ENCODE results near the gene ZDHHC14. TPM values are rescaled to one million over a fixed set of nuclear protein-coding genes. Genes with fewer than 3 reads are reported as not detected.

ZDHHC14 gene
- polyA plus RNA-seq, 2 of the 4 experiments (the other 2 are of a cell fraction): 2.2 to 2.8 TPM

GRCh38 chr6:157428427-157429202, 47.6 kb downstream of the ZDHHC14 start:
- peak overlapping the region; percentile 42; the same call in 2 of the 3 replicates for H3K4me2 ChIP-seq
- H3K27ac ChIP-seq: no peak overlapping the region

GRCh38 chr6:157429248-157429647, 48.3 kb downstream of the ZDHHC14 start:
- DNase-seq (ENCODE audit: low read depth in 1 of 2, low spot score in 1 of 2): no peak
- CTCF ChIA-PET: no interaction called here
- Histone ChIP-seq H3K27ac (no peak overlapping the region), H3K9me3 (no peaks in the 10 kb centered on the region), H3K4me1 (peaks cover 12% of the 10 kb centered on the region; the same call in 1 of the 3 replicates), H3K4me2 (0 out of 3 replicates have a peak overlapping the region, but pooled peaks have one; percentile 42), H3K4me3 (no peak overlapping the region)
- ATAC-seq: no peak
- WGBS (ENCODE audit: missing lambda C conversion rate): 52% methylated on average over 1 of the region's 1 CpG
- TF ChIP-seq MAX (IDR thresholded peaks at IDR 0.05) (no peak), MAZ (IDR thresholded peaks at IDR 0.05; ENCODE audit: borderline replicate concordance, low read depth, low read length) (no peak), FOSL2 (IDR thresholded peaks at IDR 0.05) (no peak), FOSL2 (CRISPR knock-in tag; IDR thresholded peaks at IDR 0.05) (no peak), ELK1 (IDR thresholded peaks at IDR 0.05; ENCODE audit: low read depth, low read length) (no peak), SMC3 (IDR thresholded peaks at IDR 0.05) (no peak), CTCF (IDR thresholded peaks at IDR 0.05) (no peak), ATOH8 (CRISPR knock-in tag; IDR thresholded peaks at IDR 0.05; ENCODE audit: low read depth) (no peak), REST (IDR thresholded peaks at IDR 0.05) (no peak), RFX5 (IDR thresholded peaks at IDR 0.05) (no peak), FOXS1 (CRISPR knock-in tag; IDR thresholded peaks at IDR 0.05) (no peak), ESRRA (IDR thresholded peaks at IDR 0.05; ENCODE audit: borderline replicate concordance, low read length) (no peak), BCL3 (IDR thresholded peaks at IDR 0.05) (no peak)
- POLR2A ChIA-PET: no interaction called here
- FAIRE-seq: no peak

More at GRCh38 chr6:157428427-157429202, 47.6 kb downstream of the ZDHHC14 start:
- DNase-seq (ENCODE audit: low read depth in 1 of 2, low spot score in 1 of 2) (peak; percentile 16 to 18), FAIRE-seq (no peak), ATAC-seq (peak; percentile 43 to 50; a peak in 2 of 6 replicates)
- WGBS (ENCODE audit: missing lambda C conversion rate): 52% methylated on average over 17 of the region's 21 CpGs
- ChIA-PET POLR2A (no interaction called here), CTCF (interaction anchor here (0.7 kb wide), 1 partner anchor 16 kb away, joined by 3 read pairs; no protein-coding TSS in a partner anchor)
- Histone ChIP-seq H3K4me1 (peaks cover 12% of the 10 kb centered on the region; the same call in 1 of the 3 replicates), H3K4me3 (no peak overlapping the region), H3K9me3 (no peaks in the 10 kb centered on the region)
- TF ChIP-seq JUNB (IDR thresholded peaks at IDR 0.05) (peak; percentile 29; the same call in 1 of the 2 replicates), TP53 (CRISPR knock-in tag; IDR thresholded peaks at IDR 0.05) (no peak), ATOH8 (CRISPR knock-in tag; IDR thresholded peaks at IDR 0.05; ENCODE audit: low read depth) (no peak), GATA3 (IDR thresholded peaks at IDR 0.05; ENCODE audit: borderline replicate concordance) (peak; percentile 34; the same call in 1 of the 2 replicates)

Data from A549 (cell line).